Esophagus squamous epithelium (tissue), 4 donors: ENCODE measurements around the gene SLC38A5.

Source experiments
- POLR2A ChIP-seq, 4 donors: fragments of 450-650 bp; IDR thresholded peaks; one replicate each; pipeline ENCODE4 v1.6.1; 2017; ENCODE audit warnings: antibody characterized with exemption in 4 of 4, mild to moderate bottlenecking in 4 of 4, moderate library complexity in 3 of 4
- TF ChIP-seq, protein P1 (sequence below), 6 experiments: fragments of 450-650 bp in 4 of 6; fragments of 200-600 bp in 2 of 6; sonication (generic) in 2 of 6; IDR thresholded peaks; one replicate each; pipeline ENCODE4 v1.5.1; 2016 to 2019; ENCODE audit warnings: antibody characterized with exemption in 6 of 6, mild to moderate bottlenecking in 4 of 6, moderate library complexity in 4 of 6

DNA sequence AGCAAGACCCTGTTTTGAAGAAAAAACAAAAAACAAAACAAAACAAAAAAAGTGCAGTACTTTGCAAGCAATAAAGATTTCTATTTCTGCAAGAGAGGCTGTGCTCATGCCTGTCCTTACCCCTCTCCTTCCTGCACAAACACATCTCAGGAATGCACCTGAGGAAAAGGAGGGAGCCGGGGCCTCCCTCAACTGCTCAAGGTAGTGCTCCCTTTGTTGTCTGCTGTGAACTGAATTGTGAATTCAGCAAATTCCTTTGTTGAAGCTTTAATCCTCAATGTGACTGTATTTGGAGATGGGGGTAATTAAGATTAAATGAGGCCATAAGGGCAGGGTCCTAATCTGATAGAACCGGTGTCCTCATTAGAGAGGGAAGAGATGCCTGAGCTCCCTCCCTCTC is 19.8 kb upstream of the SLC38A5 start:
- TF ChIP-seq, protein P1, sequence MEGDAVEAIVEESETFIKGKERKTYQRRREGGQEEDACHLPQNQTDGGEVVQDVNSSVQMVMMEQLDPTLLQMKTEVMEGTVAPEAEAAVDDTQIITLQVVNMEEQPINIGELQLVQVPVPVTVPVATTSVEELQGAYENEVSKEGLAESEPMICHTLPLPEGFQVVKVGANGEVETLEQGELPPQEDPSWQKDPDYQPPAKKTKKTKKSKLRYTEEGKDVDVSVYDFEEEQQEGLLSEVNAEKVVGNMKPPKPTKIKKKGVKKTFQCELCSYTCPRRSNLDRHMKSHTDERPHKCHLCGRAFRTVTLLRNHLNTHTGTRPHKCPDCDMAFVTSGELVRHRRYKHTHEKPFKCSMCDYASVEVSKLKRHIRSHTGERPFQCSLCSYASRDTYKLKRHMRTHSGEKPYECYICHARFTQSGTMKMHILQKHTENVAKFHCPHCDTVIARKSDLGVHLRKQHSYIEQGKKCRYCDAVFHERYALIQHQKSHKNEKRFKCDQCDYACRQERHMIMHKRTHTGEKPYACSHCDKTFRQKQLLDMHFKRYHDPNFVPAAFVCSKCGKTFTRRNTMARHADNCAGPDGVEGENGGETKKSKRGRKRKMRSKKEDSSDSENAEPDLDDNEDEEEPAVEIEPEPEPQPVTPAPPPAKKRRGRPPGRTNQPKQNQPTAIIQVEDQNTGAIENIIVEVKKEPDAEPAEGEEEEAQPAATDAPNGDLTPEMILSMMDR (IDR thresholded peaks at IDR 0.05) = no peak
- no peak for TF ChIP-seq POLR2A (IDR thresholded peaks at IDR 0.05)
